AG04449 (cell line): ENCODE measurements around the gene MYLK2.

Experiments
- CTCF ChIA-PET: fragments of 350-600 bp; formaldehyde crosslinking; extraction: SDS; loops from one replicate; lab custom pipeline; 2021; ENCODE audit warnings: antibody characterized with exemption; lab: Yijun Ruan, JAX
- POLR2A ChIA-PET: fragments of 400-600, 350-600 bp; formaldehyde crosslinking; extraction: SDS; loops from one replicate; lab custom pipeline; 2020; ENCODE audit warnings: antibody characterized with exemption, inconsistent platforms; lab: Yijun Ruan, JAX
- DNase-seq: peaks from one replicate; pipeline ENCODE4 v3.0.0-alpha.2; 2010; ENCODE audit warnings: low read depth, low spot score
- H3K4me3 ChIP-seq: 2 replicates; pipeline ENCODE4 v1.5.1; 2011; ENCODE audit warnings: low read depth, mild to moderate bottlenecking, control low read depth, low read length
- TF ChIP-seq, protein P1 (sequence below): IDR thresholded peaks from one replicate; pipeline ENCODE4 v1.5.1; 2011; ENCODE audit warnings: mild to moderate bottlenecking, moderate library complexity, low read length, control low read depth, inconsistent platforms; ENCODE audit not compliant: insufficient read depth; ENCODE audit errors: missing control alignments

The MYLK2 gene

DNA sequence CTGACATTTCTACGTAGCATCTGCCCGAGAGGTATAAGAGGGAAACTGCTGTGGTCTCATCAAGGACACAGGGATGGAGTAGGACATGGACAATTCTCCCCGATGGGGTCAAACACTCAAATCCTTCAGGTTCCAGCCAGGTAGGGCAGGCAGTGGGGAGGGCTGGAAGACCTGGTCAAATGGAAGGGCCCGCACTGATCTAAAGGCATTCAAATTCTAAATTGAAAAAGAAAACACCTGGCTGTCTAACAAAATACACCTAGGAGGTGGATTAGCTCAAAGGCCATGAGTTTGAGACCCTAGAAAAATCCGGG is 43.0 kb downstream of the MYLK2 start:
- TF ChIP-seq, protein P1, sequence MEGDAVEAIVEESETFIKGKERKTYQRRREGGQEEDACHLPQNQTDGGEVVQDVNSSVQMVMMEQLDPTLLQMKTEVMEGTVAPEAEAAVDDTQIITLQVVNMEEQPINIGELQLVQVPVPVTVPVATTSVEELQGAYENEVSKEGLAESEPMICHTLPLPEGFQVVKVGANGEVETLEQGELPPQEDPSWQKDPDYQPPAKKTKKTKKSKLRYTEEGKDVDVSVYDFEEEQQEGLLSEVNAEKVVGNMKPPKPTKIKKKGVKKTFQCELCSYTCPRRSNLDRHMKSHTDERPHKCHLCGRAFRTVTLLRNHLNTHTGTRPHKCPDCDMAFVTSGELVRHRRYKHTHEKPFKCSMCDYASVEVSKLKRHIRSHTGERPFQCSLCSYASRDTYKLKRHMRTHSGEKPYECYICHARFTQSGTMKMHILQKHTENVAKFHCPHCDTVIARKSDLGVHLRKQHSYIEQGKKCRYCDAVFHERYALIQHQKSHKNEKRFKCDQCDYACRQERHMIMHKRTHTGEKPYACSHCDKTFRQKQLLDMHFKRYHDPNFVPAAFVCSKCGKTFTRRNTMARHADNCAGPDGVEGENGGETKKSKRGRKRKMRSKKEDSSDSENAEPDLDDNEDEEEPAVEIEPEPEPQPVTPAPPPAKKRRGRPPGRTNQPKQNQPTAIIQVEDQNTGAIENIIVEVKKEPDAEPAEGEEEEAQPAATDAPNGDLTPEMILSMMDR, result no peak
- CTCF ChIA-PET, result interaction anchor here (1.2 to 7.0 kb wide), 3 partner anchors 10 to 89 kb away, joined by 3 to 86 read pairs (median 4); partner anchors contain the start of gene FOXS1
- POLR2A ChIA-PET, result no interaction called here
- H3K4me3 ChIP-seq, result no peak overlapping the region
- no peak for DNase-seq

DNA sequence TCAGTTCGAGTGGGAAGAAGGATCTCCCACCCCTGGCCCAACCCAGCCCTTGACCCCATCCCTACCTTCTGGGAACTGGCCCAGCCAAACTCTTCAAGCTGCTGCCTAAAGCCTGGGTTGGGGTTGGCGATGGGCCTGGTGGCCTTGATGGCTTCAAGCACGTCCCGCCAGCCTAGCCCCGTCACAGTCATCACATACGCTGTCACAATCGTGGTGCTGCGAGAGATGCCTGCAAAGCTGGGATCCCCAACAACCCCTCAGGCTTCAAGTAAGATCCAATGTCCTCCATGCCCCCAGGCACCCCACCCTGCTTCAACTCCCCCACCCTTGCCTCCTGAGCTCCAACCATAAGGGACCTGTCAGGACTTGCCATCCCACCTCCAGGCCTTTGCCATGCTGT is 43.4 kb downstream of the MYLK2 start:
- ChIA-PET CTCF (interaction anchor here (0.8 to 7.0 kb wide), 6 partner anchors 10 to 88 kb away, joined by 3 to 86 read pairs (median 4); partner anchors contain the start of gene FOXS1), POLR2A (interaction anchor here (0.6 kb wide), 1 partner anchor 176 kb away, joined by 3 read pairs; no protein-coding TSS in a partner anchor)
- TF ChIP-seq, protein P1, result no peak
- no peak for DNase-seq
- no peak overlapping the region for H3K4me3 ChIP-seq

DNA sequence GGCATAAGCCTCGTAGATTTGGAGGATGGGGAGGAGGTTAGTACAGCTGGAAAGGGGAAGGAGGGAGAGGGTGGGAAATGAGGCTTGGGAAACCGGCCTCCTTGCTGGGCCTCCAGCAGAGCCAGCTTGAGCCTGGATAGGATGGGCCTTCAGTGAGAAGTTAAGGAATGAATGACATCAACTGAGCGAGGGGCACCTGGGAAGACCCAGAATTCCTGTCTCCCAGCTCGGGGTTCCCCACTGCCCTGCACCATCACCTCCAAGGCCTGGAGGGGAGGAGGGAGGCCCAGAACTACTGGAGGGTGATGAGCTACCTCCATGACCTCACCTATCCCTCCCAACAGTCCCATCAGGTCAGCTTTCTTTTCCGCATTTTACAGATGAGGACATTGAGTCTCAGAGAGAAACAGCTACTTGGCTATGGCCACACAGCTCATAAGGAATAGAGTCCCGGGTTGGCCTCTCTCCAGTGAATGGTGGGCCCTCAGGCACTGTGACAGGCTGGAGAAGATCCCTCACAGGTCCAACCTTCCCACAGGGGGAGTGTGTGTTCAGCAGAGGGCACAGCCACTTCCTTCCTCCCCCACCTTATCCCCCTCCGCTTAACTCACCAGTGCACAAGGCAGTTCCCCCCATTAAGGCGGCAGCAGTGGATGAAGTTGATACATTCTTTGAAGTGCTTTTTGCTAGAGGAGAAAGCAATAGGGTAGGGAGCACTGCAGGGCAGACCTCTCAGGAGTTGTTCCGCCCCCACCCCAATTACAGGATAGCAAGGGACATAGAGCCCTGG is 44.3 kb downstream of the MYLK2 start:
- TF ChIP-seq, protein P1, result no peak
- POLR2A ChIA-PET, result interaction anchor here (0.6 kb wide), 1 partner anchor 175 kb away, joined by 3 read pairs; no protein-coding TSS in a partner anchor
- CTCF ChIA-PET, result interaction anchor here (0.8 to 7.0 kb wide), 5 partner anchors 9 to 40 kb away, joined by 3 to 86 read pairs (median 6); partner anchors contain the start of gene FOXS1
- DNase-seq, result no peak
- no peak overlapping the region for H3K4me3 ChIP-seq

DNA sequence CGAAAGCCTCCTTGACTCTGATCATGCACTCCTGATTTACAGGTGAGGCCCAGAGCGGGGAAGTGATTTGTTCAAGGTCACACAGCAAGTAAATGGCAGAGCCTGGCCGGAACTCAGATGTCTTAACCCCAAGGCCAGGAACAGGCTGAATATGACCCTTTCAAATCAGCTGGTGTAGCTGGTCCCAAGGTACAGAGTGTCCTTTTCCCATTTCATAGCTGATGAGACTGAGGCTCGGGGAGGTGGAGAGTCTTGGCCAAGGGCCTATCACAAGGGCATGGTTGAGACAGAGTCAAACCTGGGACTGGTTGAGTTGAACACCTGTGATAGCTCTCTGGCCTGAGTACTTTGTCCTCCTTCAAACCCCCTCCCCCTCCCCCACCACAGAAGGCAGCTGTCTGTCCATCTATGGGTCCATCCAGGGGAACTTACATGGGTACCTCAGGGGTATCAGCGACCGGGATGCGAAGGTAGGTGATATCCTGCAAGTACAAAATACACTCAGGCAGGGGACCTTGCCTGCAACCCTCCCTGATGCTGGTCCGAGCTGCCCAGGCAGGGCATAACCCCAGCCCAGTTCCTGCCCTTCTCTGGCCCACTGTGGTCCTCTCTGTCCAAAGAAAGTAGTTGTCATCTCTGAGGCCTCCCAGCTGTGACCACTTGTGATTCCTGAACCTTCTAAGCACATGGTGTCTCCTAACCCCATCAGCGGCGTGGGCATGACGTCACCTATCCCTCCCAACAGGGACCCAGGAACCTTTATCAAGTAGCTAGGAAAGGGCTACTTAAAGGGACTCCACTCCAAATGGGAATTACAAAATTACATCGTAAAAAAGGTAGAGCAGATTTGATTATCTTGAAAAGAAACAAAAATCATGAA is 45.6 kb downstream of the MYLK2 start:
- ChIA-PET CTCF (interaction anchor here (0.8 to 7.0 kb wide), 5 partner anchors 12 to 165 kb away, joined by 3 to 86 read pairs (median 6); partner anchors contain the start of genes FOXS1 and PDRG1), POLR2A (no interaction called here)
- no peak for DNase-seq
- TF ChIP-seq, protein P1, result no peak
- no peak overlapping the region for H3K4me3 ChIP-seq

DNA sequence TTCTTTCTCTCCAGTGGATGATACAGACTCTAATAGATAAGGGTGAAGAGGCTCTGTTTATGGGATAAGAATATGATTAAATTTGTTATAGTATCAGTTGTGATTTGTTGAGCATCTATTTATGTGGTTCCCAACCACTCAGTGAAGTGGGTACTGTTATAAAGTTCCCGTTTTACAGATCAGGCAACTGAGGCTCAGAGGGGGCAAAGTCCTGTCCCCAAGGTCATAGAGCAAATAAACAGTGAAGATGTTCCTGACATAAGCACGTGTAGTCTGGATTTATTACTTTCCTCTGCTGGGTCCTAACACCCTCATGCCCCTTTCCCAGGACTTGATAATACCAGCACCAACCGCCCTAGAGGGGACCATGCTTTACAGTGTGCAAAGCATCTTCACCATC is 47.1 kb downstream of the MYLK2 start:
- no peak overlapping the region for H3K4me3 ChIP-seq
- ChIA-PET POLR2A (no interaction called here), CTCF (interaction anchor here (1.6 to 3.4 kb wide), 3 partner anchors 11 to 86 kb away, joined by 8 to 16 read pairs (median 8); partner anchors contain the start of gene PDRG1)
- DNase-seq, result no peak
- TF ChIP-seq, protein P1, result no peak
